GM18505 (cell line): ENCODE results near the gene CEP162.
"Not testable (repeated sequence)": the region's sequence is repeated elsewhere in the genome, so short reads cannot be mapped to it uniquely, and the experiment has no call there.

Experiments
- ATAC-seq: cut with Tn5 transposase; IDR thresholded peaks from one replicate; pipeline ENCODE4 v1.9.1; 2021; ENCODE audit not compliant: unreplicated experiment
- POLR2A ChIP-seq: IDR thresholded peaks from 4 replicates; pipeline ENCODE4 v1.6.1; 2011; ENCODE audit warnings: borderline replicate concordance; ENCODE audit not compliant: insufficient read depth, insufficient read length; ENCODE audit errors: extremely low read depth

CEP162 gene

GRCh38 chr6:84251891-84252539, 24.6 kb upstream of the CEP162 start:
- no peak for ATAC-seq
- TF ChIP-seq POLR2A: no peak

GRCh38 chr6:84249724-84250123, 22.3 kb upstream of the CEP162 start:
- ATAC-seq: no peak
- no peak for TF ChIP-seq POLR2A

DNA sequence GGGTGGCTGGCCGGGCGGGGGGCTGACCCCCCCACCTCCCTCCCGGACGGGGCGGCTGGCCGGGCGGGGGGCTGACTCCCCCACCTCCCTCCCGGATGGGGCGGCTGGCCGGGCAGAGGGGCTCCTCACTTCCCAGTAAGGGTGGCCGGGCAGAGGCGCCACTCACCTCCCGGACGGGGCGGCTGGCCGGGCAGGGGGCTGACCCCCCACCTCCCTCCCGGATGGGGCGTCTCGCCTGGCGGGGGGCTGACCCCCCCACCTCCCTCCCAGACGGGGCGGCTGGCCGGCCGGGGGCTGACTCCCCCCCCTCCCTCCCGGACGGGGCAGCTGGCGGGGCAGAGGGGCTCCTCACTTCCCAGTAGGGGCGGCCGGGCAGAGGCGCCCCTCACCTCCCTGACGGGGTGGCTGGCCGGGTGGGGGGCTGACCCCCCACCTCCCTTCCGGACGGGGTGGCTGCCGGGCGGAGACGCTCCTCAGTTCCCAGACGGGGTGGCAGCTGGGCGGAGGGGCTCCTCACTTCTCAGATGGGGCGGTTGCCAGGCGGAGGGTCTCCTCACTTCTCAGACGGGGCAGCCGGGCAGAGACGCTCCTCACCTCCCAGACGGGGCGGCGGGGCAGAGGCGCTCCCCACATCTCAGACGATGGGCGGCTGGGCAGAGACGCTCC, 17.1 kb upstream of the CEP162 start:
- ATAC-seq: not testable (repeated sequence)

DNA sequence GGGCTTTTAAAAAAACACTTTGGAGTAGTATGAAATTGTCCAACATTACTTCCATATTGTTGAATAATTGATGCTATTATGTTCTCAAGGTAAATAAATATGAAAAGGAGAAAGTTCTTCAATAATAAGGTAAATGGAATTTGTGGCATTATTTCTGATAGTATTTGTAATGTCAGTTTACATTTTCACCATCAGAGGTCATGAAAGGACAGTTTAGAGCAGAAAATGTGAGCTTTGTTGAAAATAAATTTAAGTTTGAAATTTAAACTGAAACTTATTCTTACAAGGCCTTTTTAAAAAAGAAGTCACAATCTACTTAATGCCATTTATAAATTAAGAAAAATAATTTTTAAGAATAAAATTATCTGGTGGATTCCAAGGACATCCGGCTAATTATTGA, 15.8 kb upstream of the CEP162 start:
- TF ChIP-seq POLR2A: no peak
- ATAC-seq: no peak

DNA sequence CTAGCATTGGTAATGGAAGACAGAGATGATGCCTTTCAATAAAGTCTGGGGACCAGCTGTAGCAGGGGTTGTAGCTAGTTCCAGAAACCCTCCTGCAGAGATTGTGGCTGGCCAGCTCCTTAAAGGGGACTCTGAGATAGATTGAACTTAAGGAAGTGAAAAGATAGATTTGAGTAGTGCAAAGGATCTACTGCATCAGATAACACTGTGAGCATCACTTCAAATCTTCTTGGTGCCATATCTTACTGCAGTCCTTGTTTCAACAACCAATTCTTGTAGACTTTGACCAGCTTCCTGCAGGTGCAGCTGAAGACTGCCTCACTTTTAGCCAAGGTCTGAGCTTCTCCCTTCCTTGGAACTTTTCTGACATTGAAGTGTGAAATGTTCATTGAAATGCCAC, 14.8 kb upstream of the CEP162 start:
- ATAC-seq: peak; percentile 82
- no peak for TF ChIP-seq POLR2A

DNA sequence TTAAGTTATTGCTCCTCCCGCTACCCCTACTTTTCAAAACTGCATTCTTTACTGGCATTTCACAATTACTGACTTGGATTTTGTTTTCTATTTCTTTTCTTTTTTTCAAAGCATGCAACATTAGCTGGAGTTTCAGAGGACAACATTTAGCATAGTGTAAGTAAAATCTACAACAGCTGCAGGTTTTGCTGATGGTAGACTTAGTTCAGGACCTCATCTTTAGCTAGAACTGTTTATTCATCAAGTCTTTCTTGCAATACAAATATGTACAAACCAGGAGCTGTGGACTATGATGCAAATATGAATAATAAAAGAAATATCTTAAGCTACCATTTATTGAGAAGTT, 728 bp upstream of the CEP162 start:
- no peak for TF ChIP-seq POLR2A
- ATAC-seq: no peak

- no peak for TF ChIP-seq POLR2A
- peak; percentile 9 for ATAC-seq
Observed at GRCh38 chr6:84227044-84227433, 404 bp downstream of the CEP162 start.

DNA sequence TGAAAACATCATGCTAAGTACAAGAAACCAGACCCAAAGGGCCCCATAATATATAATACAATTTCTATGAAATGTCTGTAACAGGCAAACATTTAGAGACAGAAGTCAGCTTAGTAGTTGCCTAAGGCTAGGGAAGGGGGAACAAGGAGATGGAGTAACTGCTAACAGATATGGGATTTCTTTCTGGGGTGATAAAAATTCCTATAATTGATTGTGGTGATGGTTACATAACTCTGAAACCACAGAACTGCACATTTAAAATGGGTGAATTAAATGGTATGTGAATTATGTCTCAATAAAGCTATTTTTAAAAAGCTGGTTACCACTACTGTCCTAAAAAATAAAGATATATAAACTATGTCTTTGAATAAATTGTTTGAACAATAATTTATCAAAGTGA, 3.2 kb downstream of the CEP162 start:
- no peak for TF ChIP-seq POLR2A
- no peak for ATAC-seq

- ATAC-seq: not testable (repeated sequence)
Observed at GRCh38 chr6:84223608-84224007, 3.8 kb downstream of the CEP162 start.

- no peak for TF ChIP-seq POLR2A
- ATAC-seq: no peak
Observed at GRCh38 chr6:84222426-84222825, 5.0 kb downstream of the CEP162 start.

GRCh38 chr6:84220809-84221409, 6.5 kb downstream of the CEP162 start:
- no peak for TF ChIP-seq POLR2A
- ATAC-seq: no peak

DNA sequence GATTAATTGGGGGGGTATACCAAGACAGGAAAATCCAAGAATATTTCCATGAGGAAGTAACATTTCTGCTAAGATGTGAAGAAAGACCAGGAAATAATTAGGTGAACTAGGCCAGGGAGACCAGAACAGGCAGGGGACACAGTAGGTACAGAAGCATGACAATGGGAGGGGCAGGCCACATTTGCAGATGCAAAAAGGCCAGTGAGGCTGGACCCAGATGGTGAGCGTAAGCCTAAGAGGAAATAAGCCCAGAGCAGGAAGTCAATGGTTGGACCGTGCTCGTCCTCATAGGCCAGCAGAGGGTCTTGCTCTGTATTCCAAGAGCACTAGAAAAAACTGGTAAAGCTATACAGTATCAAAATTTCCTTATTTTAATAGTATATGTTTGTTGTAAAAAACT, 9.4 kb downstream of the CEP162 start:
- no peak for ATAC-seq
- TF ChIP-seq POLR2A: no peak

- no peak for TF ChIP-seq POLR2A
- ATAC-seq: no peak
Observed at GRCh38 chr6:84213217-84213616, 14.2 kb downstream of the CEP162 start.

DNA sequence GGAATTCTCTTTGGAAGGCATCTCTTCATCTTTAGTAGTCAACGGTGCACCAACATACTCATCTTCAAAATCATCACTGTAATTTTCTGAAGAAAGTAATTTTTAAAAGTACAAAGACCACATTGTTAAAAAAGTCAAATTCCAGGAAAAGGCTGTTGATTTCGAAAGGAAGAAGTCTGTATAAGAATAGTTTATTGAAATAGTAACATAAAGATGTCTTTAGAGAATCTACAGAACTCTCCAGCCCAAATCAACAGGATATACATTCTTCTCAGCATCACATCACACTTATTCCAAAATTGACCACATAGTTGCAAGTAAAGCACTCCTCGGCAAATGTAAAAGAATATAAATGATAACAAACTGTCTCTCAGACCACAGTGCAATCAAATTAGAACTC, 23.4 kb downstream of the CEP162 start:
- ATAC-seq: no peak
- TF ChIP-seq POLR2A: no peak

DNA sequence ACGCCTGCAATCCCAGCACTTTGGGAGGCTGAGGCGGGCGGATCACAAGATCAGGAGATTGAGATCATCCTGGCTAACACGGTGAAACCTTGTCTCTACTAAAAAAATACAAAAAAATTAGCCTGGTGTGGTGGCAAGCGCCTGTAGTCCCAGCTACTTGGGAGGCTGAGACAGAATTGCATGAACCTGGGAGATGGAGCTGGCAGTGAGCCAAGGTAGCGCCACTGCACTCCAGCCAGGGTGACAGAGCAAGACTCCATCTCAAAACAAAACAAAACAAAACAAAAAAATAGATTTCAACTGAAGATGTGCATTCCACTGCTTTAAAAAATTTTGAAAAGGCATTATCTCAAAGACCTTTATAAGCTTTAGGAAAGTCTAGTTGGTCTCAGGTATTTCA, 27.5 kb downstream of the CEP162 start:
- not testable (repeated sequence) for ATAC-seq
